GM18499 (cell line): ENCODE measurements around the gene COL17A1.

ENCODE experiments used
- ATAC-seq: cut with Tn5 transposase; IDR thresholded peaks from one replicate; pipeline ENCODE4 v1.9.1; 2021; ENCODE audit warnings: moderate number of reproducible peaks; ENCODE audit not compliant: insufficient read depth, unreplicated experiment

COL17A1 gene

DNA sequence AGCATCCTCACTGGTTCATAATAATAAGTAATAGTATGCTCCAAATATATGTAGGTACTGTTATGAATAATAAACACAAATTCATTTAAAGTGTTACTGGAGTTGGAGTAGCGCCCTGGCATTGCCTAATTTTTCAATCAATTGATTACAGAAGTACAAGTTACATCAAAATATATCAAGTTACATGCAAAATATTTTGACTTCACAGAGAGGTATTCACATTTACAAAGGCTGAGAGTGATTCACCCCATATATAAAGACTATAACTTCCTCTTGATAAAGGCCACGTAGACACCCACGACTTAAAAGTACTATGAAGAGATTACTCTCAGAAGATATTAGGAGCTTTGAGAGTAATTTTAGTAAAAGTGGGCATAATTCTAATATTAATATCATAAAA lies 13.6 kb upstream of the COL17A1 start:
- no peak for ATAC-seq

DNA sequence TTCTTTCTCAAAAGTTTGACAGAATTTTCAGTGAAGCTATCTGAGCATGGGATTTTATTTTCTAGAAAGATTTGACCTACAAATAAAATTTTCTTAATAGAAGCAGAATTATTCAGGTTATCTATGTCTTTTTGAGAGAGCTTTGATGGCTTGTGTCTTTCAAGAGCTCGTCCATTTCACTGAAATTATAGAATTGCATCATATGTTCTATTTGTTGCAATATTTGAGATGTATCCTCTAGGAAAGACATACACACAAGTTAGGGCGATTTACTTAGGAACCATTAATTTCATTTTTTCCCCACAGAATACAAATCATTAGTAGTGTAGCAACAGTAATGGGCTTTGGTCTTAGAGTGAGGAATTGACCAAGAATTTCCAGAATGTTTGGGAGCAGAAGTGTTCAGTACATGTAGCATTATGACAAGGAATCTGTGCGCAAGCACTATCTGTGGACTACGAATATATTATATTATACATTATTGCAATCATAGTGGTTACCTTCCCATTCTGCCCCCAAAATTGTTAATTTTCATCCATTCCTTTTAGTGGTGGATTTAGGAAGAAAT lies 12.8 kb upstream of the COL17A1 start:
- no peak for ATAC-seq

DNA sequence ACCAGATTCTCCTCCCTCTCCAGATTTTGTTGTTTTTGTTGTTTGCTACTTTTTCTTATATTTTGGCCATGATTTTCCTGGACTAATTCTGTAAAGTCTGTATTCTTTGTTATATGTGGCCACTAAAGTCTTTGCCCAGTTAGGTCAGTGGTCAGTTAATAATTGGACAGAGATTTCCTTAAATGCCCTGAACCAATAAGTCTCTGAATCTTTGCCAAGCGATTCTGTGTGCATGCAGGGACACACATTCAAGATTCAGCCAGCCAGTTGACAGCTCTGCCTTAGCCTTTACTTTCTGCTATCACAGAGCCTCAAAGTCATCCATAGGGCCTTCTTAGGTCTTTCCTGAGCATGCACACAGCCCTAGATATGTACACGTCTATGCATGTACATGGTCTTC lies 11.0 kb upstream of the COL17A1 start:
- no peak for ATAC-seq

DNA sequence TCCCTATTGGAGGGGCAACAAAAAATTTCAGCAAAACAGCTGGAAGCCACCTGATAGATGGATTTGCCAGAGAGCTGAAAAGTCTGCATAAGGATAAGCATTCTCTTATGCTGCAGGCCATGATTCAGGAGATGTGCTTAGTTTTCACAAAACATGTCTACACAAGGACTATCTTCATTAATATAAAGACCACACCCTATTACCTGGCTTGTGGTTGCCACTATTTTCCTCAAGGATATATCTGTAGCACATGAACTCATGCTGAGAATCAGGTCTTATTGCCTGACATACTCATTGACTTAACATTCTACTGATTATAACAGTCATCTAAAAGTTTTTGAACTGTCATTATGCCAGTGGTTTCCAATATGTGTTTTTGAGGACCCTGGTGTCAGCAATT lies 7.1 kb upstream of the COL17A1 start:
- ATAC-seq = no peak

DNA sequence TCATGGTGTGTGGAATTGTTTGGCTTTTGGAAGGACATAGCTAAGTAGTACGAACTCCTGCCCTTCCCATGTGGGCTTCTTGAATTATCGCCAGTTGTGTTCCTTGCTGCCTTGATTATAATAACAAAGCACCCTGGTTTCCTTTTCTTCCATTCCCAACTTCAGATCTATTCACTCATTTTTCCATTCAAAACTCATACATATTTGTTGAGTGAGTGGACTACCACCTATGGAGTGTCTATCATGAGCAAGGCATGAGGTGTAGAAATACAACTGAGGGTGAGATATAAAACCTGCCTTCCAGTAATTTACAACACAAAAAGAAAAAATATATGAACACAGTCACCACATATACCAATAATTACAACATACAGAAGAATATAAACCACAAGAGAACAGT lies 4.9 kb upstream of the COL17A1 start:
- ATAC-seq = no peak

DNA sequence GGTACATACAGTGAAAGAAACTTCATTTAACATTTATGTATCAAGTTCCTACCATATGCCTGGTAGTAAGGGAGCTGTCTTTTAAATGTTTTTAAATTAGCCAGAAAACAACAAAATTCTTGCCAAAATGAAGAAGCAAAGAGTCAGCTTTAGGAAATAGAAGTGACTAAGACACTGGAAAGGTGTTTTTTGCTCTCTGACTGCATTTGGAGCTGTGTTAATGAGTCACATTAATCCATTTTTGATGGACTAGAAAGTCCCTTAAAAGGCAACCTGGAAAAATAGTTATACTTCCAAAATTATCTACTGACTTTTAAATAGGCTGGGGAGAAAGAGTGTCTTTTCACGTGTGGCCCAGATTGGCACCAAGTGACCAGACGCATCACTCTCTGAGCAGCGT lies 3.9 kb upstream of the COL17A1 start:
- ATAC-seq = no peak

DNA sequence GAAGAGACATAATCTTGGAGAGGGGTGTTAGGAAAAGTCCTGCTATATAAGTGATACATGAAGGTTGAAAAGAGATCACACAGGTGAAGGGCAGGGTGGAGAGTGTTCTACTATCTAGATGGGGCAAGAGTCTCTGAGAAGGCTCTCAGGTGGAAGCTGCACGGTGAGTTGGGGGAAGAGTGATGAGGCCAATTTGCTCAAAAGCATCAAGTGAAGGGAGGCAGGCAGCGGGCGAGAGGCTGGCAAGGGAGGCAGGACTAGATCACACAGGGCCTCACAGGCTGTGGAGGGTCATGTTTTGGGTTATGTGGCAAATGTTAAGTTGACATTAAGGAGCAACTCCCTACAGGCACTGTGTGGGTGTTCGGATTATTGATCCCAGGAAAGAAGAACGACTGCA lies 2.6 kb upstream of the COL17A1 start:
- no peak for ATAC-seq

DNA sequence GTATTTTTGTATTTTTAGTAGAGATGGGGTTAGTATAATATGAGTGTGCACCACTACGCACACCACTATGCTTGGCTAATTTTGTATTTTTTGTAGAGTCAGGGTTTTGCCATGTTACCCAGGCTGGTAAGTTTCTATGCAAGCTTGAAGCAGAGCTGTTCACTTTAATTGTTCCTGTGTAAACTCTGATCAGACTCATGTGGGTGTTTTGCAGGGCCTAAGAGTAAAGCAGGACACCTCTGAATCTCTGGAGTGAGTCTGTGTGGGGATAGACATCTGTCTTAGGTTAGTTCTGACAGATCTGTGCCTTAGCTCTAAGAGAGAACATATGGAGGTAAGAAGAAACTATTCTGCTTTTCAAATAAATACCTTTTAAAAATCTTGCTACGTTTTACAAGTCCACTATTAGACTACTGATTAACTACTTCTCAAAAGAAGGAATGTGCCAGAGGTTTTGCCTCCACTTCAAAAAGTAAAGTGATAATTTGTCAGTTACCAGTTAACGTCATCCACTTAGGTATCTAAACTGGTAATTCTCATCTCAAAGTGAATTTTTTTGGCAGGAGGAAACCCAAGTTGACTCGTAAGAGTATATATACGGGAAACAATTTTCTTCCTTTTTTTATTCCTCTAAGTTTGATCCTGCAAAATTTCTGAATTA lies 1.1 kb downstream of the COL17A1 start:
- no peak for ATAC-seq

DNA sequence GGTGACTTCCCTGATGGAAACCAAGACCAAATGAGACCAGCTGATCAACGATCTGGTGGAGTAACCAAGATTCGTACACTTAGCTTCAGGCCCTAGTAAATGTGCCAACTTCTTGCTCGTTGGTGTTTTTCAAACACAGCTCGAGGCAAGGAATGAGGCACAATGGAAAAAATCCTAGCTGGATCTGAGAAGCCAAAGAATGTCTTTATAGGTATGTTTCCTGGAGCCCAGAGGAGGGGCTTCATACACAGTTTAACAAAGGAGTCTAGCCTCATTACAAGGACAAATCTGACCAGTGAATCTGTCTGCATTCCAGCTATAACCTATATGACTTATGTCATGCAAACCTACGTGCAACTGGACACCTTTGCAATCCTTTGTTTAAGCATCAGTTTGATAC lies 3.7 kb downstream of the COL17A1 start:
- ATAC-seq = no peak

DNA sequence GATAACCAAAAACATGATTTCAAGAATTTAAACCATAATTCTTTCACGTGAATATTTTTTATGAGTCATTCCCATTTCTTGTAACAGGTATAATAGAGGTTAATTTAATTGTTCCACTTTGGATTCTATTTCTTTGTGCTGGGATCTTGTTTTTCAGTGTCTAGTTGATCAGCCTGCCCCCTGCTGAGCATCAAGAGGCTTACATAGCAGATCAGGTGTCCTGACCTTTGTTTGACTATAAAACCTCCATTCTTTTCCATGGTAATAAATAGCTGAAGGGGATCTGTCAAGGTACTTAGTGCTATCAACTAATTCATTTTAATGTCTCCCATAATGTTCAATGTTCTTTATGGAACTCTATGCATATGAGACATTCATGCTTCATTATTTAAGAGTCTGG lies 4.9 kb downstream of the COL17A1 start:
- no peak for ATAC-seq

DNA sequence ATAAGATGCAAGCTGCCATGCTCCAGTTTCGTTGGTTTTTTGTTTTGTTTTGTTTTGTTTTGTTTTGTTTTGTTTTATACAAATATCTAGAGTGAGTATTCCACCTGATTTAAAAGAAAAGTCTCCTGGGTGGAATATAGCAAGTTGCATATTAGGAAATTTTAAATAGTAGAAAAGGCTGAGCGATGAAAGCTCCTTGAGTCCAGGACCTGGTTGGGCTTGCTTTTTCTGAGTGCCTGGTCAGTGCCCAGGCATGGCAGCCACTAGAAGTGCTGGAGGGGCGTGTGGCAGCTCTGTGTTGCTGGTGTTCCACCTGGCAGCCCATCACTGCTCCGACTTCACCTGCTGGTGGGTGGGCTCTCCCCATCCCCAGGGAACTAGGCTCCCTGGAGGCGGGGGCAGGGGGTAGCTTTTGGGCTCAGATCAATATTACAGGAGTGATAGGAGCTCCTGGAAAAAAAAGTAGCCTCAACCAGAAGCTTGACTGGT lies 8.0 kb downstream of the COL17A1 start:
- no peak for ATAC-seq

DNA sequence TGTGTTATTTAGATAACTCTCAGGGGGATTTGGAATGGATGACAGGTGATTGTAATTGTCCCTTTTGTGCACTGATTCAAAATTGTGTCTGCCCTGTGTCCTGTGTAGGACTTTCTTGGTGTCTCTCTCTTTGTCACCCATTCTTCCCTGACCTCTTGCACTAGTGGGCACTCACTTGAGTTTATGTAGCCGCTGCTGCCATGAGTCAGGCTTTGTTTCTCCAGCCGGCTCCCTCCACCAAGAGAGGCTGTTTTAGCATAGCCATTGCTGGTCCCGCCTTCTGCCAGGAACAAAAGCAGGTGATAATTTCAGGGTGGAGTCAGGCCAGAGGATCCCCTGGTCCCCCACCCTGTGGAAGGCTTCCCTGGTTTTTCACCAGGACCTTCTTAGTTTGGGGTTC lies 8.4 kb downstream of the COL17A1 start:
- ATAC-seq = no peak

DNA sequence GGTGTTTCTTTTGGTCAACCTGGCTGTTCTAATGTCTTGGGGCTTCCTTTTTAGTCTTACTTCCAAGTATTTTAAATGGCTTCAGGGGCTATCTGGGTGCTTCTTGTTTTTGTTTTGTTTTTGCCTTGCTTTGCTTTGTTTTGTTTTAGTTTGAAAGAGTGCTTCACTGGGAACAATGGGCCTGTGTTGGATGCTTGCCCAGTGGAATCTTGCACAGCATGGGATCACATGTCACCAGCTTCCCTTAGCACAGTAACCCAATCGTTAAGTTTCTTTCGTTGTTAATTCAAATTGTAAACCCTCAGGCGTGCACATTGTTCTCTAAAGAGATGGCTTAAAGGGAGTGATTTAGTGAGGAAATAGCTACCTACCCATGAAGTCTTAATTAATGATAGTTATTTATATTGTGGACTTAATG lies 8.9 kb downstream of the COL17A1 start:
- no peak for ATAC-seq

DNA sequence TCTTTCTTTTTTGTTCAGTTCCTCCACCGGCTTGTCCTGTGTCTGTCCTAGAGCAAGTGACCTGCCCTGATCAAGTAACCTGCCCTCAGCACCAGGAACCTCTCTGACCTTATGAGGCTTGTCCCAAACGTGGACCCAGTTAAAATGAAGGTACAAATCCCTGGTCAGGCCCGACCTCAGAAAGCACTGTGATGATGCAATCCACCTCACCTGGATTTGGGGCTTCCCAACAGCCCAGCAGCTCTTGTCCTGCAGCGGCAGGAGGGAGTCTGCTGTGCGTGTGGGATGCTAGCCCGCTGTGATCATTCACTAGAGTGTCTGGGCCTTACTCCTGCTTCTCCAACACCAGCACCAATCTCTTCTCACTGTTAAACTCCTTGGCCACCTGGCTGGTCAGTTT lies 11.2 kb downstream of the COL17A1 start:
- ATAC-seq = no peak

DNA sequence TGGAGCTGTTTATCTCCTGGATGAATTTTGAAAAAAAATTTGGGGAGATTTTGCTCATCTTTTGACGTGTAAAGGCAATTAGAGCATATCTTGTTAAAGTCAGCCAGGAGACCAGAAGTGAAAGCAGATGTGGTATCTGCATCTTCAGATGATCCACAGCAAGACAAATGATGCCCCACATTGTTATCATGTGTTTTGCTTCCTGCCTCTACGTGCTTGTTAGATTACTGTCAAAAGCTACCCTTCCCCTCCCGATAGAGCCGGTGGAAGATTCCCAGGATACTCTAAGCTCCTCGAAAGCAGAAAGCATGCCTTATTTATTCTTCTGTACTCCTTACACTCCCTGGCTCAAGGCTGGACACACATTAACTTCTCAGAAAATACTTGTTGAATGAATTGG lies 12.9 kb downstream of the COL17A1 start:
- no peak for ATAC-seq

DNA sequence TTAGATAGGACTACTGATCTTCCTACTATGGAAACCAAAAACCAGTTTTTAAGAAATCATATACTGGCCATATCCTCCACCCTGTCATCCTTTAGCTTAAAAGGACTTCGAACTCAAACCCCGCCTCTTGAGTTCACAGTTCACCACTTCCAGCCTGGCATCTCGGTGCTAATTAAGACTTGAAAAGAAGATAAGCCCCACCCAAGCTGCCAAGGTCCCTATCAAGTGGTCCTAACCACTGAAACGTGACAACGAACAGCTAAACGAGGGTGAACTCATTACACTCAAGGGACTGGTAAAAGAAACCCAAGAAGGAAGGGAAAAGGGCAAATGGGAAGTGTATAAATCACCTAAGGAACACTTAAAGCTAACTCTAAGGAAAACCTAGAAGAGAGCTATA lies 16.1 kb downstream of the COL17A1 start:
- no peak for ATAC-seq

DNA sequence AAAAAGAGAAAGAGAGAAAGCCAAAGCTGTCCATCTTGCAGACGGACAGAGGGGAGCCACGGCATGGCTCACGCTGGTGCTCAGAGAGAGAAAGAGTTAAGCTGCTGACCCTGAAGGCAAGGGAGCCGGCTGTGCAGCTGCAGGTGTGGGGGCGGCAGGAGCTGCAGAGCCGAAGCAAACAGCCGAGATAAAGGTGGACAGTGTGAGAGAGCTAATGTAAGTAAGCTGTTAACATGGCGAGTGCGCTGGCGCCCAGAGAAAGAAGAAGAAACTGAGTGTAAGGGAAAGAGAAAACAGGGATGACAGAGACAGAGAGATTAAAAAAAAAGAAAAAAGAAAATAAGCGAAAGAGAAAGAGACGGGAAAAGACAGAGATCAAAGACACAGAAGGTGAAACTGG lies 18.2 kb downstream of the COL17A1 start:
- ATAC-seq = no peak

DNA sequence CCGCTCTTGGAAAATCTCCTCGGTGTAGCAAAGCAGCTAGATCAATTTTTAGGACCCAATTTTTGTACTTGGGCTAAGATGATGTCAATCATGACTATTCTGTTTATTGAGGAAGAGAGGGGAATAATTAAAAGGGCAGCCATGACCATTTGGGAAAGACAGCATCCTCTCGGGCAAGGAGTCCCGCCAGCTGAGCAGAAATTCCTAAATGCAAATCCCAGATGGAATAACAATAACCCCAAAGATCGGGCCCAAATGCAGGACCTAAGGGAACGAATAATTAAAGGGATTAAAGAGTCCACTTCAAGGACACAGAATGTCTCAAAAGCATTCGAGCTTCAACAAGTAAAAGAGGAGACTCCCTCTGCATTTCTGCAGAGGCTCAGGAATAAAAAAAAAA lies 18.7 kb downstream of the COL17A1 start:
- no peak for ATAC-seq

DNA sequence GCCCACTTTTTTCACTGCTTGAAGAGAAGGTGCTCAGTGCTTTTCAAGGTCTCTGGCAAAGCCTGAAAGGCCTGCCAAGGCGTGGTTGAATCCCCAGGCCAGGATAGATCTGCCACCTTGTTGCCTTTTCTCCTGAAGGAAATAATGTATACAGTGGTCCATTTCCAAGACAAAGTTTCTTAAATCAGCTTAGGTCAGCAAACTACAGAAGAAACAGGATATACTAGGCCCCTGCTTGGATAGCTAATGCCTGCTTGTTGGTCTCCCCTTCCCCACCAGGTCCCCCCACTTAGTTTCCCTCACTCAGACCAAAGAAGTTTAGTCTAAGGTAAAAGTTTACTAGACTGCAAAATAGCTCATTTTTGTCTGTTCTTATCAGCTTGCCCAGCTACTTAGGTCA lies 19.9 kb downstream of the COL17A1 start:
- ATAC-seq = no peak

DNA sequence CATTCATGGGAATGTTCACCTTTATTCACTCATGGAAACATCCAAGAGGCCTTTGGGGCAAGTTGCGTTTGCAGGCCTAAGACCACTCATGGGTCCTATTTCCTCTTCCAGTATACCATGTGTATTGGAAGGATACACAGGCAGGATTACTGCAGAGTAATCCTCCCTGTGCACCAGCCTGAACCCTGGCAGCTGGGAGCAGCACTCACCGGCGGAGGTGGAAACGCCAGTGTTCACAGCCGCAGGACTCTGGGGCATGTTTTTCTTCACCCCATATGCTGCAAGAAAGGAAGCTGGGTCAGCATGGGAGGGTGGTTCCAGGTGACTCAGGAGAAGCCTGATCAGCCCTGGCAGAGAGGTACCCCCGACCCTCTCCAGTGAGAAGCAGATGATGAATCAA lies 24.5 kb downstream of the COL17A1 start:
- ATAC-seq = no peak

DNA sequence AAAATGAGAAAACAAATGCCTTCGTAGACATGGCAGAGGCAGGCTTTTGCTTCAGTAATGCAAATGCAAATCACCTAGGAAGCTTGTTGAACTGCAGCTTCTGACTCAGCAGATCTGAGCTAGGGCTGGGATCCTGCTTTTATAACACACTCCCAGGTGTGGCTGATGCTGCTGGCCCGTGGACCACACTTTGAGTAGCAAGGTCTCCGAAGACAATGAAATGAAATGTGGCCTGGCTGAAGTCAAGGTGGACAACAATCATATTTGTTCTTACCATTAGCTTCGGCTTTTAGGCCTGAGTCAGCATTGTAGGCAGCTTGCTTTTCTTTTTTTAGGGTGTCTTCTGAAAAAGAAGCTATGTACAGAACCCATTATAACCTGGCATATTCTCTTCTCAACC lies 26.3 kb downstream of the COL17A1 start:
- ATAC-seq = no peak

DNA sequence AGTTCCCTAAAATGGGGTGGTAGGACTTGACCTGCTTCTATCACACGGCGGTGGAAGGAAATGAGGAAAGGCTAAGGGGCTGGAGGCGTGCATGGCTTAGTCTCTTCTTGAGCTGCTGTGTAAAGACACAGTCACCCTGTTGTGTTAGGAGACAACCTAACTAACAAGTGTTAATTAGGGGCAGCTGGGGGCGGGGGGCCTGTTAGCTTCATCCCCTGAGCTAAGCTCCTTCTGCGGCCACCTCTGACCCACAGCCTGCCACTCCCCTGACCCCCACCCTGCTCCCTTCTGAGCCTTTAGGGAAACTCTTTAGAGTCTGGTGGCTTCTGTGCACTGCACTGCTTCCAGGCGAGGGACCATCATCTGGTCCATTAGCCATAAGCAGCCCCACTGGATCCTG lies 28.0 kb downstream of the COL17A1 start:
- no peak for ATAC-seq
